Testis (tissue), 5 donors: ENCODE measurements around the gene NUB1. TPM values are rescaled to one million over a fixed set of nuclear protein-coding genes. Genes with fewer than 3 reads are reported as not detected.

Experiments used
- DNase-seq: peaks from one replicate; pipeline ENCODE4 v3.0.0-alpha.2; 2019
- H3K27ac ChIP-seq, 2 donors: fragments of 200-600 bp; sonication (generic); one replicate each; pipeline ENCODE4 v1.5.1; 2019
- H3K27me3 ChIP-seq: fragments of 200-600 bp; sonication (generic); one replicate; pipeline ENCODE4 v1.5.1; 2019
- H3K36me3 ChIP-seq: fragments of 200-600 bp; sonication (generic); one replicate; pipeline ENCODE4 v1.5.1; 2017; ENCODE audit warnings: low read depth; ENCODE audit errors: missing control alignments
- H3K4me1 ChIP-seq: fragments of 200-600 bp; sonication (generic); one replicate; pipeline ENCODE4 v1.5.1; 2019
- H3K4me3 ChIP-seq, 2 donors: fragments of 200-600 bp; sonication (generic); one replicate each; pipeline ENCODE4 v1.5.1; 2017 to 2019
- H3K9me3 ChIP-seq: fragments of 200-600 bp; sonication (generic); one replicate; pipeline ENCODE4 v1.5.1; 2017
- POLR2A ChIP-seq: fragments of 450-650 bp; IDR thresholded peaks from one replicate; pipeline ENCODE4 v1.6.1; 2017; ENCODE audit warnings: antibody characterized with exemption, mild to moderate bottlenecking, moderate library complexity
- WGBS, 2 donors: methylation state at CpG; one replicate each; pipeline ENCODE4 v1.1.5; 2018; 5-methylcytosine and 5-hydroxymethylcytosine counted together
- intact Hi-C: fragments of 100-400 bp; cut with DNase I; formaldehyde crosslinking; loops from one replicate; pipeline ENCODE4 v1.15.1; 2023; ENCODE audit warnings: low total_unique reads
- long read RNA-seq, 2 donors: transcript quantifications; one replicate each; lab custom pipeline, GENCODE V29; 2026
- polyA plus RNA-seq: library from polyadenylated mRNA; stranded (reverse); fragments of 350-450 nt; fragmentation: Illumina TruSeq; extraction: RNeasy Lipid Tissue Mini Kit (QIAGEN cat#74804); gene quantifications from one replicate; pipeline ENCODE4 v1.2.3, GENCODE V29; 2014; ENCODE audit warnings: low read depth, low replicate concordance; ENCODE audit not compliant: insufficient read depth
- total RNA-seq, 2 donors: library from RNA; depleted of rRNA; stranded (reverse); fragments of >200 nt; gene quantifications; one replicate each; pipeline ENCODE4 v1.2.3, GENCODE V29; 2016
- TF ChIP-seq, protein P1 (sequence below), 3 experiments: fragments of 450-650 bp in 2 of 3; fragments of 200-600 bp in 1 of 3; sonication (generic) in 1 of 3; IDR thresholded peaks; one replicate each; pipeline ENCODE4 v1.5.1; 2016 to 2019; ENCODE audit warnings: antibody characterized with exemption in 3 of 3, mild to moderate bottlenecking in 2 of 3, moderate library complexity in 1 of 3

The NUB1 gene, protein sequence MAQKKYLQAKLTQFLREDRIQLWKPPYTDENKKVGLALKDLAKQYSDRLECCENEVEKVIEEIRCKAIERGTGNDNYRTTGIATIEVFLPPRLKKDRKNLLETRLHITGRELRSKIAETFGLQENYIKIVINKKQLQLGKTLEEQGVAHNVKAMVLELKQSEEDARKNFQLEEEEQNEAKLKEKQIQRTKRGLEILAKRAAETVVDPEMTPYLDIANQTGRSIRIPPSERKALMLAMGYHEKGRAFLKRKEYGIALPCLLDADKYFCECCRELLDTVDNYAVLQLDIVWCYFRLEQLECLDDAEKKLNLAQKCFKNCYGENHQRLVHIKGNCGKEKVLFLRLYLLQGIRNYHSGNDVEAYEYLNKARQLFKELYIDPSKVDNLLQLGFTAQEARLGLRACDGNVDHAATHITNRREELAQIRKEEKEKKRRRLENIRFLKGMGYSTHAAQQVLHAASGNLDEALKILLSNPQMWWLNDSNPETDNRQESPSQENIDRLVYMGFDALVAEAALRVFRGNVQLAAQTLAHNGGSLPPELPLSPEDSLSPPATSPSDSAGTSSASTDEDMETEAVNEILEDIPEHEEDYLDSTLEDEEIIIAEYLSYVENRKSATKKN
- total RNA-seq (10 to 100 TPM; 57.9 to 59.6 TPM), polyA plus RNA-seq (140 TPM)
- long read RNA-seq, donor 1, partial matches to known transcripts, result 10 of 15 reads
- long read RNA-seq, donor 1, other reads (novel, unspliced or antisense), result 0 of 15 reads
- long read RNA-seq, donor 2, partial matches to known transcripts, result 0 of 2 reads
- long read RNA-seq, donor 2, other reads (novel, unspliced or antisense), result 0 of 2 reads

DNA sequence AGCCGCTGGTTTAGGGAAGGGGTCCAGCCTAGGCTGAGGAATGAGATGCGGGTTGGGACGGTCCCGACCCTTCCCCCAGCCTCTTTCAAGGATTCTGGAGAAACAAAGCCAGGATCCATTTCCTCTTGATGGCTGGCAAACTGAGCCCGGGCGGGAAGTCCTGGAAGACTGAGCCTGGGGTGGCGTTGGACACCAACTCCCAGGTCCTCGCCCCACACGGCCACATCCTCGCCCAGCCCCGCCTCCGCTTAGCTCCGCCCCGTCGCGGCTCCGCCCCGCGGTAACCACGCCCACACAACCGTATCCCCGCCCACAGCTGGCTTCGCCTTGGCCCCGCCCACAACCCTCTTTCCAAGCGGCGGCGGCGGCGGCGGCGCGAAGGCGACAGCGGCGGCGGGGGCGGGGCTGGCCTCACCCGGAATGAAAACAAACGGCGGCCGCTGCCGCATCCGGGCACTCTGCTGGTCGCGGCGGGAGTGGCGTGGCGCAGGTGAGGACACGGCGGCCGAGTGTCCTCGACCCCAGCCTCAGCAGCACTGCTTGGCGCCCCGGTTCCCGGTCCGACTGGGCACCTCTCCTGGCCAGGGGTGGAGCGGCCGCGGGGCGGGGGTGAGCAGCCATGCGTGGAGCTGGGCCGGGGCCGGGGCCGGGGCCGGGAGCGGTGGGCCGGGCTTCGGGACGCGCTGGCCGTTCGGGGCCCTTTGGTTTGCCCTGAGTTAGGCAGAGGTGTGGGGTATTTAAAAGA is at the start of gene NUB1:
NUB1 (plus strand) TSS at position 456 of the 745 bp plus-strand sequence. CDS start 3,538 bp downstream, outside the sequence.
- Histone ChIP-seq H3K27me3 (no peaks in the 10 kb centered on the region), H3K36me3 (no peaks in the 10 kb centered on the region), H3K4me3 (peak within 1 kb of the TSS; percentile 87 to 96), H3K4me1 (peaks cover 9% of the 10 kb centered on the region), H3K9me3 (no peaks in the 10 kb centered on the region), H3K27ac (peak within 1 kb of the TSS; percentile 72 to 83)
- intact Hi-C loops, result no loop called here
- TF ChIP-seq, protein P1, sequence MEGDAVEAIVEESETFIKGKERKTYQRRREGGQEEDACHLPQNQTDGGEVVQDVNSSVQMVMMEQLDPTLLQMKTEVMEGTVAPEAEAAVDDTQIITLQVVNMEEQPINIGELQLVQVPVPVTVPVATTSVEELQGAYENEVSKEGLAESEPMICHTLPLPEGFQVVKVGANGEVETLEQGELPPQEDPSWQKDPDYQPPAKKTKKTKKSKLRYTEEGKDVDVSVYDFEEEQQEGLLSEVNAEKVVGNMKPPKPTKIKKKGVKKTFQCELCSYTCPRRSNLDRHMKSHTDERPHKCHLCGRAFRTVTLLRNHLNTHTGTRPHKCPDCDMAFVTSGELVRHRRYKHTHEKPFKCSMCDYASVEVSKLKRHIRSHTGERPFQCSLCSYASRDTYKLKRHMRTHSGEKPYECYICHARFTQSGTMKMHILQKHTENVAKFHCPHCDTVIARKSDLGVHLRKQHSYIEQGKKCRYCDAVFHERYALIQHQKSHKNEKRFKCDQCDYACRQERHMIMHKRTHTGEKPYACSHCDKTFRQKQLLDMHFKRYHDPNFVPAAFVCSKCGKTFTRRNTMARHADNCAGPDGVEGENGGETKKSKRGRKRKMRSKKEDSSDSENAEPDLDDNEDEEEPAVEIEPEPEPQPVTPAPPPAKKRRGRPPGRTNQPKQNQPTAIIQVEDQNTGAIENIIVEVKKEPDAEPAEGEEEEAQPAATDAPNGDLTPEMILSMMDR (IDR thresholded peaks at IDR 0.05), result no peak
- no peak for TF ChIP-seq POLR2A
- peak; percentile 94 for DNase-seq
- 2 to 4% methylated on average over 27 to 58 of the region's 72 CpGs for WGBS, 2 donors

DNA sequence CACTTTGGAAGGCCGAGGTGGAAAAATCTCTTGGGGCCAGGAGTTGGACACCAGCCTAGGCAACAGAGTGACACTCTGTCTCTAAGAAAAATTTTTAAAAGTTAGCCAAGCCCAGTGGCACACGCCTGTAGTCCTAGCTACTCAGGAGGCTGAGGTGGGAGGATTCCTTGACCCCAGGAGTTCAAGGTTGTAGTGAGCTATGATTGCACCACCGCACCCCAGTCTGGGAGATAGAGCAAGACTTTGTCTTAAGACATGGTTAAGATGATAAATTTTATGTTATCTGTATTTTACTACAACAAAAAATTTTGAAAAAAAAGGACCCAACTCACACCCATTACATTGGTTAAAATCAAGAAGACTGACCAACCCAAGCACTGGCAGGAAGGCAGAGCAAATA is 48.8 kb upstream of the NUB1 start:
- intact Hi-C loops, result no loop called here
- no peak for DNase-seq
- Histone ChIP-seq H3K4me3 (no peak overlapping the region), H3K27me3 (no peaks in the 10 kb centered on the region), H3K9me3 (no peaks in the 10 kb centered on the region), H3K4me1 (no peaks in the 10 kb centered on the region), H3K36me3 (no peaks in the 10 kb centered on the region), H3K27ac (no peak overlapping the region)
- 28 to 44% methylated on average over 3 of the region's 3 CpGs for WGBS, 2 donors
- TF ChIP-seq, protein P1 (IDR thresholded peaks at IDR 0.05), result no peak
- no peak for TF ChIP-seq POLR2A

DNA sequence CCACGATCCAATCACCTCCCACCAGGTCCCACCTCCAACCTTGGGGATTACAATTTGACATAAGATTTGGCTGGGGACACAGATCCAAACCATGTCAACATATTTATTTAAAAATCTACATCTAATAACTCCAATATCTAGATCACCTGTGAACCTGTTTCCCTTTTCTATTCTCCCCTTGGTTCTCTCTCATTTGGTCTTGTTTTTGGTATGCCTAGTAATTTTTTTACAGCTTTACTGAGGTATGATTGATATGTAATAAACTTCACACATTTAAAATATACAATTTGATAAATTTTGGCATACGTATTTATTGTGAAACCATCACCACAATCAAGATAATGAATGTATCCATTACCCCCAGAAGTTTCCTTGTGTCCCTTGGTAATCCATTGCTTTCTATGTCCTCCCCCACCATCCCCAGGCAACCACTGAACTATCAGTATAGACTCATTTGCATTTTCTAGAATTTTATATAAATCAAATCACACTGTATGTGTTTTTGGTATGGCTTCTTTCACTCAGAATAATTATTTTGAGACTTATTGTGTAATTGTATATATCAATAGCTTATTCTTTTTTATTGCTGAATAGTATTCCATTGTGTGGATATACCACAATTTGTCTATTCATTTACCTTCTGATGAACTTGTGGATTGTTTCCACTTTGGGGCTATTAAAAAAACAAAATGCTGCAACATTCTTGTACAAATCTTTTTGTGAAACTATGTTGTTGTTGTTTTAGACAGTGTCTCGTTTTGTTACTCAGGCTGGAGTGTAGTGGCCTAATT is 45.2 kb upstream of the NUB1 start:
- H3K36me3 ChIP-seq, result no peaks in the 10 kb centered on the region
- no peak for DNase-seq
- TF ChIP-seq, protein P1 (IDR thresholded peaks at IDR 0.05), result no peak
- no peak for TF ChIP-seq POLR2A
- H3K4me3 ChIP-seq, result no peak overlapping the region
- no peaks in the 10 kb centered on the region for H3K27me3 ChIP-seq
- no peak overlapping the region for H3K27ac ChIP-seq
- intact Hi-C loops, result no loop called here
- 55 to 56% methylated on average over 3 of the region's 3 CpGs for WGBS, 2 donors
- no peaks in the 10 kb centered on the region for H3K9me3 ChIP-seq
- no peaks in the 10 kb centered on the region for H3K4me1 ChIP-seq

DNA sequence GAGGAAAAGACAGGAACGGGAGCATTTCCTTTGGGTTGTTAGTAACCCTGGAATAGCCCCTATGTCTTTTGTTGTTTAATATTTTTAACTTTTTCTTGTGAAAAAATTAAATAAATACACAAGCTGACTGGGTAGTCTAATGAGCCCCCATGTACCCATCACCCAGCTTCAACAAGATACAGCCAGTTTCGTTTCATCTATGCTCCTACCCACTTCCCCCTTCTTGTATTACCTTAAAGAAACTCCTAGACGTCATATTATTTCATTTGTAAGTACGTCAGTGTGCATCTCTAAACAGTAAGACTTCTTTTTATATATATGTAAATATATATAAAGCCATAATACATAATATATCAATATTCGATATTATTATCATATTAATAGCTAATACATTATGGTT is 42.8 kb upstream of the NUB1 start:
- WGBS, 2 donors, result 56 to 62% methylated on average over 5 of the region's 5 CpGs
- intact Hi-C loops, result no loop called here
- no peaks in the 10 kb centered on the region for H3K9me3 ChIP-seq

More for the DNA sequence above, 42.8 kb upstream of the NUB1 start:
- H3K27me3 ChIP-seq, result no peaks in the 10 kb centered on the region
- TF ChIP-seq, protein P1 (IDR thresholded peaks at IDR 0.05), result no peak
- TF ChIP-seq POLR2A, result no peak
- peaks cover 2% of the 10 kb centered on the region for H3K4me1 ChIP-seq
- no peak overlapping the region for H3K4me3 ChIP-seq
- no peak for DNase-seq
- no peaks in the 10 kb centered on the region for H3K36me3 ChIP-seq
- no peak overlapping the region for H3K27ac ChIP-seq
